GM23338 (cell line): ENCODE measurements around the gene BDP1. TPM values are rescaled to one million over a fixed set of nuclear protein-coding genes. Genes with fewer than 3 reads are reported as not detected.

Experiments
- ATAC-seq: fragments of 200-7000 bp; cut with Tn5 transposase; 3 replicates; pipeline ENCODE4 v1.9.1; 2020
- DNase-seq: peaks from one replicate; pipeline ENCODE4 v3.0.0-alpha.2; 2015; ENCODE audit warnings: low spot score
- H2AFZ ChIP-seq: fragments of 200-600 bp; sonication (generic); 2 replicates; pipeline ENCODE4 v1.8.0; 2016; ENCODE audit warnings: antibody characterized with exemption, mild to moderate bottlenecking, moderate library complexity
- H3F3A ChIP-seq: fragments of 200-600 bp; sonication (generic); replicated peaks from 2 replicates; pipeline ENCODE4 v1.8.0; 2017; ENCODE audit warnings: antibody characterized with exemption, mixed run types, low read depth
- H3K27ac ChIP-seq: fragments of 200-600 bp; sonication (generic); 2 replicates; pipeline ENCODE4 v1.6.1; 2016; ENCODE audit warnings: low read depth
- H3K27me3 ChIP-seq: fragments of 200-600 bp; sonication (generic); 2 replicates; pipeline ENCODE4 v1.8.0; 2016; ENCODE audit warnings: mild to moderate bottlenecking, mixed run types, moderate library complexity; ENCODE audit not compliant: insufficient read depth
- H3K36me3 ChIP-seq: fragments of 200-600 bp; sonication (generic); 2 replicates; pipeline ENCODE4 v1.8.0; 2016; ENCODE audit warnings: mild to moderate bottlenecking; ENCODE audit not compliant: insufficient read depth
- H3K4me1 ChIP-seq: fragments of 200-600 bp; sonication (generic); 2 replicates; pipeline ENCODE4 v1.8.0; 2016; ENCODE audit warnings: mild to moderate bottlenecking, moderate library complexity; ENCODE audit not compliant: insufficient read depth
- H3K4me2 ChIP-seq: fragments of 200-600 bp; sonication (generic); 2 replicates; pipeline ENCODE4 v1.7.1; 2017; ENCODE audit warnings: mixed run types
- H3K4me3 ChIP-seq: fragments of 200-600 bp; sonication (generic); 2 replicates; pipeline ENCODE4 v1.6.1; 2016; ENCODE audit warnings: mixed run types
- H3K79me2 ChIP-seq: fragments of 200-600 bp; sonication (generic); replicated peaks from 2 replicates; pipeline ENCODE4 v1.8.0; 2017; ENCODE audit warnings: mild to moderate bottlenecking; ENCODE audit not compliant: insufficient read depth
- H3K9me2 ChIP-seq: fragments of 200-600 bp; sonication (generic); 2 replicates; pipeline ENCODE4 v1.8.0; 2017; ENCODE audit not compliant: insufficient read depth
- H4K20me1 ChIP-seq: fragments of 200-600 bp; sonication (generic); replicated peaks from 2 replicates; pipeline ENCODE4 v1.8.0; 2017; ENCODE audit warnings: mild to moderate bottlenecking; ENCODE audit not compliant: insufficient read depth
- H3K27ac Mint-ChIP-seq: 2 replicates; pipeline ENCODE4 v1.8.0; 2020; ENCODE audit warnings: inconsistent platforms, mild to moderate bottlenecking, moderate library complexity, mixed read lengths
- H3K27me3 Mint-ChIP-seq: 3 replicates; pipeline ENCODE4 v1.8.0; 2022; ENCODE audit warnings: low read depth, mild to moderate bottlenecking, moderate library complexity, mixed read lengths, inconsistent platforms; ENCODE audit not compliant: insufficient read depth, poor library complexity
- H3K36me3 Mint-ChIP-seq: 3 replicates; pipeline ENCODE4 v1.8.0; 2021; ENCODE audit warnings: low read depth, mild to moderate bottlenecking, inconsistent platforms, moderate library complexity, mixed read lengths
- H3K4me1 Mint-ChIP-seq: 3 replicates; pipeline ENCODE4 v1.8.0; 2020; ENCODE audit warnings: mild to moderate bottlenecking, inconsistent platforms, mixed read lengths
- H3K4me3 Mint-ChIP-seq: 3 replicates; pipeline ENCODE4 v1.8.0; 2021; ENCODE audit warnings: moderate library complexity, mild to moderate bottlenecking, inconsistent platforms, mixed read lengths
- H3K9me3 Mint-ChIP-seq: 3 replicates; pipeline ENCODE4 v1.8.0; 2020; ENCODE audit warnings: moderate library complexity, mild to moderate bottlenecking, inconsistent platforms, mixed read lengths
- CREB1 ChIP-seq: fragments of 250-450 bp; sonication (Bioruptor Pico); IDR thresholded peaks from 2 replicates; pipeline ENCODE4 v1.5.0; 2020; ENCODE audit warnings: low read depth, mild to moderate bottlenecking, moderate library complexity
- EZH2 ChIP-seq: fragments of 200-600 bp; sonication (generic); IDR thresholded peaks from one replicate; pipeline ENCODE4 v1.8.0; 2017; ENCODE audit warnings: antibody characterized with exemption, mild to moderate bottlenecking, low read depth; ENCODE audit not compliant: unreplicated experiment
- EZH2phosphoT487 ChIP-seq: fragments of 200-600 bp; sonication (generic); IDR thresholded peaks from one replicate; pipeline ENCODE4 v1.8.1; 2018; ENCODE audit warnings: antibody characterized with exemption; ENCODE audit not compliant: unreplicated experiment
- JUNB ChIP-seq: IDR thresholded peaks from one replicate; pipeline ENCODE4 v1.6.1; 2016; ENCODE audit warnings: antibody characterized with exemption; ENCODE audit not compliant: unreplicated experiment
- NANOG ChIP-seq: IDR thresholded peaks from 2 replicates; pipeline ENCODE4 v1.6.1; 2016; ENCODE audit warnings: antibody characterized with exemption, borderline replicate concordance
- POLR2AphosphoS5 ChIP-seq: IDR thresholded peaks from 2 replicates; pipeline ENCODE4 v1.6.1; 2016; ENCODE audit warnings: antibody characterized with exemption, low read depth
- STAT1 ChIP-seq: IDR thresholded peaks from one replicate; pipeline ENCODE4 v1.6.1; 2016; ENCODE audit warnings: antibody characterized with exemption; ENCODE audit not compliant: unreplicated experiment
- ZNF114 ChIP-seq: fragments of 250-450 bp; sonication (Bioruptor Pico); IDR thresholded peaks from 2 replicates; pipeline ENCODE4 v1.5.0; 2020; ENCODE audit warnings: mild to moderate bottlenecking, moderate library complexity
- ZNF331 ChIP-seq: fragments of 250-450 bp; sonication (Bioruptor Pico); IDR thresholded peaks from 2 replicates; pipeline ENCODE4 v1.5.0; 2020; ENCODE audit warnings: low read depth, mild to moderate bottlenecking, moderate library complexity
- polyA plus RNA-seq: library from polyadenylated mRNA; unstranded; fragments of >200 nt; fragmentation: Nextera tagmentation; extraction: Ambion mirVana; gene quantifications from 2 replicates; pipeline ENCODE4 v1.2.1, GENCODE V29; 2016
- total RNA-seq: library from RNA; depleted of rRNA; stranded (reverse); fragments of >200 nt; shearing (Covaris generic); gene quantifications from 2 replicates; pipeline ENCODE4 v1.2.3, GENCODE V29; 2014
- TF ChIP-seq, protein P1 (sequence below): IDR thresholded peaks from one replicate; pipeline ENCODE4 v1.6.1; 2018; ENCODE audit warnings: antibody characterized with exemption; ENCODE audit not compliant: unreplicated experiment
- TF ChIP-seq, protein P2 (sequence below): fragments of 250-450 bp; sonication (Bioruptor Pico); IDR thresholded peaks from 2 replicates; pipeline ENCODE4 v1.5.0; 2020; ENCODE audit warnings: mild to moderate bottlenecking, moderate library complexity
- TF ChIP-seq, protein P3 (sequence below): IDR thresholded peaks from 2 replicates; pipeline ENCODE4 v1.6.1; 2016; ENCODE audit warnings: antibody characterized with exemption
- TF ChIP-seq, protein P4 (sequence below), 2 experiments: fragments of 200-600 bp in 1 of 2; sonication (generic) in 1 of 2; conservative IDR thresholded peaks; 2 replicates each; pipeline versions ENCODE4 v1.5.1 to v1.6.1; 2016 to 2017; ENCODE audit warnings: antibody characterized with exemption in 2 of 2, low read depth in 2 of 2, mild to moderate bottlenecking in 2 of 2, moderate library complexity in 1 of 2

The BDP1 gene
- total and polyA plus RNA-seq, 2 experiments from 2014 or later = 41.8 to 54.4 TPM

DNA sequence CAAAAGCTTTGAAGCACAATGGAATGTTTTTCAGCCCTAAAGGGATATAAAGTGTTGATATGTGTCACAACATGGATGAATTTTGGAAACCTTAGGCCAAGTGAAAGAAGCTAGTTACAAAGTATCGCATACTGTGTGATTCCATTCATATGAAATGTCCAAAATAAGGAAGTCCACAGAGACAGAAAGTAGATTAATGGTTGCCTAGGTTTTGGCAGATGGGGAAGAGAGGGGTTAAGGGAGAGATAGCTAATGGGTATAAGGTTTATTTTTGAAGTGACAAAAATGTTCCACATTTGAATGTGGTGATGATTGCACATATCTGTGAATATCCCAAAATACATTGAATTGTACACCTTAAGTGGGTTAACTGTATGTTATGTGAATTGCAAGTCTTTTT, 74.2 kb downstream of the BDP1 start:
- Mint-ChIP-seq H3K4me3 (no peak overlapping the region), H3K9me3 (no peaks in the 10 kb centered on the region), H3K27ac (no peak overlapping the region), H3K4me1 (no peaks in the 10 kb centered on the region), H3K36me3 (peaks cover 43% of the 10 kb centered on the region), H3K27me3 (peaks cover 3% of the 10 kb centered on the region)
- H4K20me1 ChIP-seq = peaks cover 13% of the 10 kb centered on the region; the same call in 1 of the 2 replicates
- no peaks in the 10 kb centered on the region for H3K27me3 ChIP-seq
- TF ChIP-seq, protein P1, sequence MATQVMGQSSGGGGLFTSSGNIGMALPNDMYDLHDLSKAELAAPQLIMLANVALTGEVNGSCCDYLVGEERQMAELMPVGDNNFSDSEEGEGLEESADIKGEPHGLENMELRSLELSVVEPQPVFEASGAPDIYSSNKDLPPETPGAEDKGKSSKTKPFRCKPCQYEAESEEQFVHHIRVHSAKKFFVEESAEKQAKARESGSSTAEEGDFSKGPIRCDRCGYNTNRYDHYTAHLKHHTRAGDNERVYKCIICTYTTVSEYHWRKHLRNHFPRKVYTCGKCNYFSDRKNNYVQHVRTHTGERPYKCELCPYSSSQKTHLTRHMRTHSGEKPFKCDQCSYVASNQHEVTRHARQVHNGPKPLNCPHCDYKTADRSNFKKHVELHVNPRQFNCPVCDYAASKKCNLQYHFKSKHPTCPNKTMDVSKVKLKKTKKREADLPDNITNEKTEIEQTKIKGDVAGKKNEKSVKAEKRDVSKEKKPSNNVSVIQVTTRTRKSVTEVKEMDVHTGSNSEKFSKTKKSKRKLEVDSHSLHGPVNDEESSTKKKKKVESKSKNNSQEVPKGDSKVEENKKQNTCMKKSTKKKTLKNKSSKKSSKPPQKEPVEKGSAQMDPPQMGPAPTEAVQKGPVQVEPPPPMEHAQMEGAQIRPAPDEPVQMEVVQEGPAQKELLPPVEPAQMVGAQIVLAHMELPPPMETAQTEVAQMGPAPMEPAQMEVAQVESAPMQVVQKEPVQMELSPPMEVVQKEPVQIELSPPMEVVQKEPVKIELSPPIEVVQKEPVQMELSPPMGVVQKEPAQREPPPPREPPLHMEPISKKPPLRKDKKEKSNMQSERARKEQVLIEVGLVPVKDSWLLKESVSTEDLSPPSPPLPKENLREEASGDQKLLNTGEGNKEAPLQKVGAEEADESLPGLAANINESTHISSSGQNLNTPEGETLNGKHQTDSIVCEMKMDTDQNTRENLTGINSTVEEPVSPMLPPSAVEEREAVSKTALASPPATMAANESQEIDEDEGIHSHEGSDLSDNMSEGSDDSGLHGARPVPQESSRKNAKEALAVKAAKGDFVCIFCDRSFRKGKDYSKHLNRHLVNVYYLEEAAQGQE = no peak
- TF ChIP-seq CREB1 = no peak
- TF ChIP-seq JUNB = no peak
- TF ChIP-seq EZH2phosphoT487 = no peak
- TF ChIP-seq, protein P2, sequence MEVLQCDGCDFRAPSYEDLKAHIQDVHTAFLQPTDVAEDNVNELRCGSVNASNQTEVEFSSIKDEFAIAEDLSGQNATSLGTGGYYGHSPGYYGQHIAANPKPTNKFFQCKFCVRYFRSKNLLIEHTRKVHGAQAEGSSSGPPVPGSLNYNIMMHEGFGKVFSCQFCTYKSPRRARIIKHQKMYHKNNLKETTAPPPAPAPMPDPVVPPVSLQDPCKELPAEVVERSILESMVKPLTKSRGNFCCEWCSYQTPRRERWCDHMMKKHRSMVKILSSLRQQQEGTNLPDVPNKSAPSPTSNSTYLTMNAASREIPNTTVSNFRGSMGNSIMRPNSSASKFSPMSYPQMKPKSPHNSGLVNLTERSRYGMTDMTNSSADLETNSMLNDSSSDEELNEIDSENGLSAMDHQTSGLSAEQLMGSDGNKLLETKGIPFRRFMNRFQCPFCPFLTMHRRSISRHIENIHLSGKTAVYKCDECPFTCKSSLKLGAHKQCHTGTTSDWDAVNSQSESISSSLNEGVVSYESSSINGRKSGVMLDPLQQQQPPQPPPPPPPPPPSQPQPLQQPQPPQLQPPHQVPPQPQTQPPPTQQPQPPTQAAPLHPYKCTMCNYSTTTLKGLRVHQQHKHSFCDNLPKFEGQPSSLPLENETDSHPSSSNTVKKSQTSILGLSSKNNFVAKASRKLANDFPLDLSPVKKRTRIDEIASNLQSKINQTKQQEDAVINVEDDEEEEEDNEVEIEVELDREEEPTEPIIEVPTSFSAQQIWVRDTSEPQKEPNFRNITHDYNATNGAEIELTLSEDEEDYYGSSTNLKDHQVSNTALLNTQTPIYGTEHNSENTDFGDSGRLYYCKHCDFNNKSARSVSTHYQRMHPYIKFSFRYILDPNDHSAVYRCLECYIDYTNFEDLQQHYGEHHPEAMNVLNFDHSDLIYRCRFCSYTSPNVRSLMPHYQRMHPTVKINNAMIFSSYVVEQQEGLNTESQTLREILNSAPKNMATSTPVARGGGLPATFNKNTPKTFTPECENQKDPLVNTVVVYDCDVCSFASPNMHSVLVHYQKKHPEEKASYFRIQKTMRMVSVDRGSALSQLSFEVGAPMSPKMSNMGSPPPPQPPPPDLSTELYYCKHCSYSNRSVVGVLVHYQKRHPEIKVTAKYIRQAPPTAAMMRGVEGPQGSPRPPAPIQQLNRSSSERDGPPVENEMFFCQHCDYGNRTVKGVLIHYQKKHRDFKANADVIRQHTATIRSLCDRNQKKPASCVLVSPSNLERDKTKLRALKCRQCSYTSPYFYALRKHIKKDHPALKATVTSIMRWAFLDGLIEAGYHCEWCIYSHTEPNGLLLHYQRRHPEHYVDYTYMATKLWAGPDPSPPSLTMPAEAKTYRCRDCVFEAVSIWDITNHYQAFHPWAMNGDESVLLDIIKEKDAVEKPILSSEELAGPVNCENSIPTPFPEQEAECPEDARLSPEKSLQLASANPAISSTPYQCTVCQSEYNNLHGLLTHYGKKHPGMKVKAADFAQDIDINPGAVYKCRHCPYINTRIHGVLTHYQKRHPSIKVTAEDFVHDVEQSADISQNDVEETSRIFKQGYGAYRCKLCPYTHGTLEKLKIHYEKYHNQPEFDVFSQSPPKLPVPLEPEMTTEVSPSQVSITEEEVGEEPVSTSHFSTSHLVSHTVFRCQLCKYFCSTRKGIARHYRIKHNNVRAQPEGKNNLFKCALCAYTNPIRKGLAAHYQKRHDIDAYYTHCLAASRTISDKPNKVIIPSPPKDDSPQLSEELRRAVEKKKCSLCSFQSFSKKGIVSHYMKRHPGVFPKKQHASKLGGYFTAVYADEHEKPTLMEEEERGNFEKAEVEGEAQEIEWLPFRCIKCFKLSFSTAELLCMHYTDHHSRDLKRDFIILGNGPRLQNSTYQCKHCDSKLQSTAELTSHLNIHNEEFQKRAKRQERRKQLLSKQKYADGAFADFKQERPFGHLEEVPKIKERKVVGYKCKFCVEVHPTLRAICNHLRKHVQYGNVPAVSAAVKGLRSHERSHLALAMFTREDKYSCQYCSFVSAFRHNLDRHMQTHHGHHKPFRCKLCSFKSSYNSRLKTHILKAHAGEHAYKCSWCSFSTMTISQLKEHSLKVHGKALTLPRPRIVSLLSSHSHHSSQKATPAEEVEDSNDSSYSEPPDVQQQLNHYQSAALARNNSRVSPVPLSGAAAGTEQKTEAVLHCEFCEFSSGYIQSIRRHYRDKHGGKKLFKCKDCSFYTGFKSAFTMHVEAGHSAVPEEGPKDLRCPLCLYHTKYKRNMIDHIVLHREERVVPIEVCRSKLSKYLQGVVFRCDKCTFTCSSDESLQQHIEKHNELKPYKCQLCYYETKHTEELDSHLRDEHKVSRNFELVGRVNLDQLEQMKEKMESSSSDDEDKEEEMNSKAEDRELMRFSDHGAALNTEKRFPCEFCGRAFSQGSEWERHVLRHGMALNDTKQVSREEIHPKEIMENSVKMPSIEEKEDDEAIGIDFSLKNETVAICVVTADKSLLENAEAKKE (CRISPR knock-in tag) = no peak
- no peak for TF ChIP-seq ZNF114
- TF ChIP-seq, protein P3, sequence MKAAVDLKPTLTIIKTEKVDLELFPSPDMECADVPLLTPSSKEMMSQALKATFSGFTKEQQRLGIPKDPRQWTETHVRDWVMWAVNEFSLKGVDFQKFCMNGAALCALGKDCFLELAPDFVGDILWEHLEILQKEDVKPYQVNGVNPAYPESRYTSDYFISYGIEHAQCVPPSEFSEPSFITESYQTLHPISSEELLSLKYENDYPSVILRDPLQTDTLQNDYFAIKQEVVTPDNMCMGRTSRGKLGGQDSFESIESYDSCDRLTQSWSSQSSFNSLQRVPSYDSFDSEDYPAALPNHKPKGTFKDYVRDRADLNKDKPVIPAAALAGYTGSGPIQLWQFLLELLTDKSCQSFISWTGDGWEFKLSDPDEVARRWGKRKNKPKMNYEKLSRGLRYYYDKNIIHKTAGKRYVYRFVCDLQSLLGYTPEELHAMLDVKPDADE = no peak
- TF ChIP-seq POLR2AphosphoS5 = no peak
- TF ChIP-seq NANOG = no peak
- no peak for TF ChIP-seq STAT1
- TF ChIP-seq ZNF331 = no peak
- TF ChIP-seq EZH2 = no peak
- TF ChIP-seq, protein P4, sequence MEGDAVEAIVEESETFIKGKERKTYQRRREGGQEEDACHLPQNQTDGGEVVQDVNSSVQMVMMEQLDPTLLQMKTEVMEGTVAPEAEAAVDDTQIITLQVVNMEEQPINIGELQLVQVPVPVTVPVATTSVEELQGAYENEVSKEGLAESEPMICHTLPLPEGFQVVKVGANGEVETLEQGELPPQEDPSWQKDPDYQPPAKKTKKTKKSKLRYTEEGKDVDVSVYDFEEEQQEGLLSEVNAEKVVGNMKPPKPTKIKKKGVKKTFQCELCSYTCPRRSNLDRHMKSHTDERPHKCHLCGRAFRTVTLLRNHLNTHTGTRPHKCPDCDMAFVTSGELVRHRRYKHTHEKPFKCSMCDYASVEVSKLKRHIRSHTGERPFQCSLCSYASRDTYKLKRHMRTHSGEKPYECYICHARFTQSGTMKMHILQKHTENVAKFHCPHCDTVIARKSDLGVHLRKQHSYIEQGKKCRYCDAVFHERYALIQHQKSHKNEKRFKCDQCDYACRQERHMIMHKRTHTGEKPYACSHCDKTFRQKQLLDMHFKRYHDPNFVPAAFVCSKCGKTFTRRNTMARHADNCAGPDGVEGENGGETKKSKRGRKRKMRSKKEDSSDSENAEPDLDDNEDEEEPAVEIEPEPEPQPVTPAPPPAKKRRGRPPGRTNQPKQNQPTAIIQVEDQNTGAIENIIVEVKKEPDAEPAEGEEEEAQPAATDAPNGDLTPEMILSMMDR (conservative IDR thresholded peaks at IDR 0.05; ENCODE audit: low read depth in 2 of 2) = no peak
- H3K4me1 ChIP-seq = no peaks in the 10 kb centered on the region
- no peaks in the 10 kb centered on the region for H3K79me2 ChIP-seq
- ATAC-seq (no peak), DNase-seq (no peak)
- H3K27ac ChIP-seq = no peak overlapping the region
- no peak overlapping the region for H3K4me2 ChIP-seq
- H3K36me3 ChIP-seq = peaks cover 11% of the 10 kb centered on the region; the same call in 1 of the 2 replicates
- no peak overlapping the region for H3K4me3 ChIP-seq
- no peaks in the 10 kb centered on the region for H3F3A ChIP-seq
- no peak overlapping the region for H2AFZ ChIP-seq
- H3K9me2 ChIP-seq = no peaks in the 10 kb centered on the region
